B cell (primary cell): ENCODE results near the gene ETFA. TPM values are rescaled to one million over a fixed set of nuclear protein-coding genes. Genes with fewer than 3 reads are reported as not detected.

Source experiments
- ATAC-seq: fragments of 200-7000 bp; cut with Tn5 transposase; one replicate; pipeline ENCODE4 v1.10.0; 2021; ENCODE audit warnings: low read depth, mild to moderate bottlenecking, moderate number of reproducible peaks, moderate library complexity
- CTCF ChIA-PET: fragments of 350-600 bp; sonication (Branson Sonifier 250); formaldehyde crosslinking; loops from one replicate; lab custom pipeline; 2021; ENCODE audit warnings: antibody characterized with exemption, inconsistent platforms; lab: Charles Lee
- POLR2A ChIA-PET: fragments of 350-600 bp; sonication (Branson Sonifier 250); formaldehyde crosslinking; loops from one replicate; lab custom pipeline; 2021; ENCODE audit warnings: antibody characterized with exemption; lab: Charles Lee
- DNase-seq: peaks from one replicate; pipeline ENCODE4 v3.0.0; 2013
- H2AFZ ChIP-seq: 2 replicates; pipeline ENCODE4 v1.6.1; 2012; ENCODE audit warnings: mild to moderate bottlenecking, low read depth, low read length; ENCODE audit not compliant: insufficient read depth, poor library complexity, severe bottlenecking
- H3K27ac ChIP-seq, 2 donors: 1 replicate in 1 of 2; 2 replicates in 1 of 2; pipeline ENCODE4 v1.5.1; 2012 to 2013; ENCODE audit warnings: low read length in 2 of 2, mild to moderate bottlenecking in 2 of 2, moderate library complexity in 1 of 2
- H3K27me3 ChIP-seq, 4 experiments: fragments of 200-600 bp in 1 of 4; sonication (generic) in 1 of 4; replicated peaks in 1 of 4; 1 replicate in 2 of 4; 2 replicates in 2 of 4; pipeline versions ENCODE4 v1.6.1 to v1.7.0; 2013 to 2016; ENCODE audit warnings: low read length in 3 of 4, mild to moderate bottlenecking in 2 of 4, mixed read lengths in 1 of 4, moderate library complexity in 1 of 4; ENCODE audit not compliant: insufficient read depth in 4 of 4, control insufficient read depth in 3 of 4; ENCODE audit errors: control extremely low read depth in 1 of 4
- H3K36me3 ChIP-seq, 2 experiments: replicated peaks in 1 of 2; 1 replicate in 1 of 2; 2 replicates in 1 of 2; pipeline versions ENCODE4 v1.6.1 to v1.7.1; 2013; ENCODE audit warnings: low read length in 1 of 2; ENCODE audit not compliant: insufficient read depth in 2 of 2, control insufficient read depth in 1 of 2; ENCODE audit errors: control extremely low read depth in 1 of 2, extremely low read depth in 1 of 2
- H3K4me1 ChIP-seq, 2 donors: fragments of 200-600 bp in 1 of 2; sonication (generic) in 1 of 2; 1 replicate in 1 of 2; 2 replicates in 1 of 2; pipeline versions ENCODE4 v1.5.1 to v1.6.1; 2013 to 2017; ENCODE audit warnings: low read length in 2 of 2; ENCODE audit not compliant: control insufficient read depth in 2 of 2, insufficient read depth in 2 of 2
- H3K4me2 ChIP-seq: replicated peaks from 2 replicates; pipeline ENCODE3; 2012; ENCODE audit warnings: mild to moderate bottlenecking, low read depth, low read length; ENCODE audit not compliant: poor library complexity, severe bottlenecking
- H3K4me3 ChIP-seq, 5 experiments: fragments of 200-600 bp in 1 of 5; sonication (generic) in 1 of 5; 1 replicate in 3 of 5; 2 replicates in 2 of 5; pipeline versions ENCODE4 v1.5.1 to v1.7.0; 2011 to 2016; ENCODE audit warnings: low read length in 4 of 5, mild to moderate bottlenecking in 4 of 5, low read depth in 2 of 5, control low read depth in 1 of 5, moderate library complexity in 1 of 5; ENCODE audit not compliant: insufficient read depth in 1 of 5; ENCODE audit errors: control extremely low read depth in 1 of 5, extremely low read depth in 1 of 5
- H3K79me2 ChIP-seq: fragments of 200-600 bp; sonication (generic); one replicate; pipeline ENCODE4 v1.6.0; 2016; ENCODE audit warnings: low read length; ENCODE audit not compliant: control insufficient read depth, insufficient read depth
- H3K9ac ChIP-seq: fragments of 200-600 bp; sonication (generic); 2 replicates; pipeline ENCODE4 v1.6.1; 2017; ENCODE audit warnings: mild to moderate bottlenecking, low read length, moderate library complexity
- H3K9me3 ChIP-seq, 3 donors: one replicate each; pipeline versions ENCODE4 v1.6.1 to v1.7.1; 2013; ENCODE audit warnings: low read length in 2 of 3; ENCODE audit not compliant: control insufficient read depth in 2 of 3, insufficient read depth in 1 of 3; ENCODE audit errors: control extremely low read depth in 1 of 3
- H4K20me1 ChIP-seq: 2 replicates; pipeline ENCODE4 v1.6.0; 2012; ENCODE audit warnings: mild to moderate bottlenecking, low read length; ENCODE audit not compliant: insufficient read depth, control insufficient read depth, poor library complexity, severe bottlenecking
- H3K27ac Mint-ChIP-seq: one replicate; pipeline ENCODE4 v1.8.0; 2021; ENCODE audit warnings: mixed read lengths
- H3K27me3 Mint-ChIP-seq: one replicate; pipeline ENCODE4 v1.8.0; 2021; ENCODE audit warnings: mixed read lengths
- H3K4me1 Mint-ChIP-seq: one replicate; pipeline ENCODE4 v1.8.0; 2021; ENCODE audit warnings: mixed read lengths
- H3K4me3 Mint-ChIP-seq: one replicate; pipeline ENCODE4 v1.8.0; 2021; ENCODE audit warnings: mixed read lengths
- H3K9me3 Mint-ChIP-seq: one replicate; pipeline ENCODE4 v1.8.0; 2022; ENCODE audit warnings: mixed read lengths; ENCODE audit not compliant: insufficient read depth
- EZH2 ChIP-seq: IDR thresholded peaks from 2 replicates; pipeline ENCODE4 v1.6.1; 2012; ENCODE audit warnings: borderline replicate concordance, low read depth, mild to moderate bottlenecking, moderate library complexity, low read length; ENCODE audit not compliant: insufficient read depth, poor library complexity, severe bottlenecking
- WGBS: methylation state at CpG from one replicate; pipeline ENCODE4 v1.1.5; 2013; ENCODE audit warnings: missing lambda C conversion rate; ENCODE audit not compliant: insufficient coverage; 5-methylcytosine and 5-hydroxymethylcytosine counted together
- intact Hi-C: fragments of 100-400 bp; cut with micrococcal nuclease; formaldehyde crosslinking; loops from one replicate; pipeline ENCODE4 v1.10.0; 2022
- polyA plus RNA-seq: library from polyadenylated mRNA; depleted of rRNA; stranded (reverse); fragments of >200 nt; gene quantifications from 2 replicates; pipeline ENCODE4 v1.2.3, GENCODE V29; 2012
- total RNA-seq, 2 donors: library from RNA; stranded (reverse); fragments of 120-200 nt in 1 of 2; gene quantifications; 1 replicate in 1 of 2; 2 replicates in 1 of 2; pipeline versions ENCODE4 v1.2.3 to v1.2.4, GENCODE V29; 2013 to 2022
- TF ChIP-seq, protein P1 (sequence below): fragments of 200-600 bp; IDR thresholded peaks from one replicate; pipeline ENCODE4 v1.8.0; 2022; ENCODE audit warnings: antibody characterized with exemption, mild to moderate bottlenecking

ETFA gene
- total and polyA plus RNA-seq, 2 donors (not counting 1 experiment from before 2014, with no cell fraction given) = 34.9 to 68.8 TPM

DNA sequence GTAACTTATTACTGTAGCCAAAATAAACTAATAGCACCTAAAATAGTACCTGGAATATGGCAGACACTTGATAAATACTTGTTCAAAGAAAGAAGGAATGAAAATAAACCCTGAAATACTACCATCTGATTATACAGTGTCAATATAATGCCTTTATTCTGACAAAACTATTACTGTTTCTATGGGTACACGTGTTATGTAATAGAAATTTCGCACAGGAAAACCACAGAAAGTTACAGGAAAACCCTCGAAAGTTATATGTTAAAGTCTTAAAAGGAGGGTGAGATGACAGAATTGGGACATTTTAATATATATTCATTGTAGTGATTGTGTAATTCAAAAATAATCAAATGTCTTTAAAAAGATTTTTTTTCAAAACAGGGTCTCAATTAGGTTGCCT lies 28.8 kb downstream of the ETFA start:
- Histone ChIP-seq H3K4me1 (peaks cover 0 to 7% of the 10 kb centered on the region in 2 donors), H3K9ac (no peak overlapping the region), H3K27ac (no peak overlapping the region), H3K27me3 (no peaks in the 10 kb centered on the region), H3K4me2 (no peak overlapping the region), H2AFZ (no peak overlapping the region), H3K36me3 (peaks cover 3 to 53% of the 10 kb centered on the region in 2 experiments), H3K9me3 (no peaks in the 10 kb centered on the region), H4K20me1 (no peaks in the 10 kb centered on the region), H3K79me2 (no peaks in the 10 kb centered on the region), H3K4me3 (no peak overlapping the region)
- Mint-ChIP-seq H3K27me3 (no peaks in the 10 kb centered on the region), H3K4me1 (peaks cover 9% of the 10 kb centered on the region), H3K4me3 (no peak overlapping the region), H3K9me3 (no peaks in the 10 kb centered on the region), H3K27ac (no peak overlapping the region)
- ATAC-seq (no peak), DNase-seq (no peak)
- POLR2A ChIA-PET = no interaction called here
- WGBS = no CpG with 5 or more reads among the region's 3 CpGs
- TF ChIP-seq, protein P1, sequence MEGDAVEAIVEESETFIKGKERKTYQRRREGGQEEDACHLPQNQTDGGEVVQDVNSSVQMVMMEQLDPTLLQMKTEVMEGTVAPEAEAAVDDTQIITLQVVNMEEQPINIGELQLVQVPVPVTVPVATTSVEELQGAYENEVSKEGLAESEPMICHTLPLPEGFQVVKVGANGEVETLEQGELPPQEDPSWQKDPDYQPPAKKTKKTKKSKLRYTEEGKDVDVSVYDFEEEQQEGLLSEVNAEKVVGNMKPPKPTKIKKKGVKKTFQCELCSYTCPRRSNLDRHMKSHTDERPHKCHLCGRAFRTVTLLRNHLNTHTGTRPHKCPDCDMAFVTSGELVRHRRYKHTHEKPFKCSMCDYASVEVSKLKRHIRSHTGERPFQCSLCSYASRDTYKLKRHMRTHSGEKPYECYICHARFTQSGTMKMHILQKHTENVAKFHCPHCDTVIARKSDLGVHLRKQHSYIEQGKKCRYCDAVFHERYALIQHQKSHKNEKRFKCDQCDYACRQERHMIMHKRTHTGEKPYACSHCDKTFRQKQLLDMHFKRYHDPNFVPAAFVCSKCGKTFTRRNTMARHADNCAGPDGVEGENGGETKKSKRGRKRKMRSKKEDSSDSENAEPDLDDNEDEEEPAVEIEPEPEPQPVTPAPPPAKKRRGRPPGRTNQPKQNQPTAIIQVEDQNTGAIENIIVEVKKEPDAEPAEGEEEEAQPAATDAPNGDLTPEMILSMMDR = no peak
- no peak for TF ChIP-seq EZH2
- intact Hi-C loops = loop anchor here (10.0 kb wide), 1 partner anchor 48 kb away; no protein-coding TSS in a partner anchor
- CTCF ChIA-PET = no interaction called here

DNA sequence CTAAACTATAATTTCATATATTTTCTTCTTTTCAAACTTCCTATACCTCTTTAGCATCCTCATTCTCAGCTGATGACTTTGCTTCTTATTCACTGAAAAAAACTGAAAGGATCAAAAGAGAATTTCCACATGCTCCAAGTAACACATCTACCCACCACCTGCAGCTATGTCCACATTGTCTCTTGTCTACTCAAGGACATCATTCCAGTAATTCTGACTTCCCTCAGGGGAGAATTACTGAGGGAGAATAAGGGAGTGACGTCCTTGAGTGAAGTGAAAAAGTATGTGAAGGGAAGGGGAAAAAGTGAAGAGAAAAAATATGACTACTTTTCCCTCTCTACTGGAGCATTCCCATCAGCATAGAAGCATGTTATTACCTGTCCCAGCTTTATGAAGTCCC lies 32.6 kb downstream of the ETFA start:
- intact Hi-C loops = no loop called here
- Histone ChIP-seq H3K36me3 (peaks cover 1 to 64% of the 10 kb centered on the region in 2 experiments), H3K4me3 (no peak overlapping the region), H3K9me3 (no peaks in the 10 kb centered on the region), H3K27me3 (no peaks in the 10 kb centered on the region), H4K20me1 (no peaks in the 10 kb centered on the region), H3K4me1 (no peaks in the 10 kb centered on the region), H3K27ac (no peak overlapping the region), H3K79me2 (no peaks in the 10 kb centered on the region), H3K9ac (no peak overlapping the region), H3K4me2 (no peak overlapping the region), H2AFZ (no peak overlapping the region)
- no peak overlapping the region for H3K4me3 Mint-ChIP-seq
- ATAC-seq (no peak), DNase-seq (no peak)
- no peaks in the 10 kb centered on the region for H3K4me1 Mint-ChIP-seq
- no CpG with 5 or more reads among the region's 1 CpG for WGBS
- ChIA-PET CTCF (no interaction called here), POLR2A (no interaction called here)
- H3K27ac Mint-ChIP-seq = no peak overlapping the region
- H3K27me3 Mint-ChIP-seq = no peaks in the 10 kb centered on the region
- no peak for TF ChIP-seq EZH2
- TF ChIP-seq, protein P1 = no peak
- no peaks in the 10 kb centered on the region for H3K9me3 Mint-ChIP-seq
